Activated CD4-positive, alpha-beta T cell treated with anti-CD3 and anti-CD28 coated beads for 1 hour (primary cell): ENCODE data around the gene MITF.

Experiments
- DNase-seq: peaks from one replicate; pipeline ENCODE4 v3.0.0-alpha.2; 2020

Gene MITF

GRCh38 chr3:69925506-69925905, 186.2 kb downstream of the MITF start:
- DNase-seq = no peak

DNA sequence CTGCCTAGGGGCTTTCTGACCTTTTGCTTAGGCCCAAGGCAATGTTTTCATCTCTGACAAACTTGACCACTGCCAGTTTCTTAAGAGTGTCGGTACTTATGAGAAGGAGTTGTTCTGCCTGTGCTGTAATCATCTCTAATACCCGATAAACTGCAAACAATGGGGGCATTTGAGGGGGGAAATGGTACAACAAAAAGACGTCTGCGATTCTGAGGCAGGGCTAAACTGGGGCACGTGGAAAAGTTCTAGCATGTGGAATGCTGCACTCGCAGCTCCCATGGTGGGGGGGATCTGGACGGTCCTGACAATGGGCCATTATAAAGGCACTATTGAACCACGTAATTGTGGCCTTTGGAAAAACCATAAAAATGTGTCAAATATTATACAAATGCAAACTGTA, 187.1 kb downstream of the MITF start:
- DNase-seq = no peak

- DNase-seq = no peak
These were observed 188.3 kb downstream of the MITF start for GRCh38 chr3:69927571-69927970.

GRCh38 chr3:69929019-69929418, 189.8 kb downstream of the MITF start:
- DNase-seq = no peak

DNA sequence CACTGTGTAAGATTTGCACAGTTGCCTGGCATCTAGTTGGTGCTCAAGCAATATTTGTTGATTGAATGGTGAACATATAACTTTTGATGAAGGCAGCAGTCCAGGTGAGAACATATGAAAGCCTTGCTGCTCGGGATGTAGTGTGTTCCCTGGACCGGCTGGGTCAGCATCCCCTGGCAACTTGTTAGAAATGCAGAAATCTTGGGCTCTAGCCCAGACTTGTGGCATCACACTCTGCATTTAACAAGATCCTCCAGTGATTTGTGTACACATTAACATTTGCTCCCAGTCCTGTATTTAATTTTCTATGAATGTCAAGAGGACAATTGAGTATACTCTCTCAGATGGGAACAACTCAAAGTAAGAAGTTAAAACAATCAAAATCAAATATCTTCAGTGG, 191.3 kb downstream of the MITF start:
- no peak for DNase-seq

DNA sequence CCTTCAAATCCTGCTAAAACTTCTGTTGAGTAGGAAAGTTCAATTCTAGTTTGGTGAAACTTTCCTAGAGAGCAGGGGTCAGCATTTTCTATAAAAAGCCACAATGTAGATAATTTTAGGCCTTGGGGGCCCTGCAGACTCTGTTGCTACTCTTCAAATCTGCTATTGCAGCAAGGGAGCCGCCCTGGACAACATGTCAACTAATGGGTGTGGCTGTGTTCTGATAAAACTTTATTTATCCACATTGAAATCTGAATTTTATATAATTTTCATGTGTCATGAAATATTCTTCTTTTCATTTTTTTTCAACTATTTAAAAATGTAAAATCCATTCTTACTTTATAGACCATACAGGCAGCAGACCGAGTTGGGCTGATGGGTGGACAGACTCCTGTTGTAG, 192.8 kb downstream of the MITF start:
- DNase-seq = no peak

- DNase-seq = no peak
These were observed 193.2 kb downstream of the MITF start for GRCh38 chr3:69932501-69932900.

DNA sequence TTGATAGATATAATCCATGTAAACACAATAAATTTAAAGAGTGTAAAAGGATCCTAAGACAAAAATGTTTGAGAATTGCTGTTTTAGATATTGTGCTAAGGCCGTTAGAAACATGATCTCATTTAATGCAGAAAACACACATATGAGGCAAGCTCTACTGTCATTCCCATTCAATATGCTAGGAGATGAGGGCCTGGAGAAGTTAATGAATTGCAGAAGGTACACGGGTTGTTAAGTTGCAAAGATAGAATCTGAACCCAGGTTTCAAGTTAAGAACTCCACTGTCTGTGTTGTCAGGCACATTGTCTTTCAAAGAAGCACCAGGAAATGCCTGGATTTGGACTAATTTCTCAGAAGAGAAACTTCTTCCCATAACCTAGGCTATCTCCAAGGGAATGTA, 195.1 kb downstream of the MITF start:
- DNase-seq = no peak

DNA sequence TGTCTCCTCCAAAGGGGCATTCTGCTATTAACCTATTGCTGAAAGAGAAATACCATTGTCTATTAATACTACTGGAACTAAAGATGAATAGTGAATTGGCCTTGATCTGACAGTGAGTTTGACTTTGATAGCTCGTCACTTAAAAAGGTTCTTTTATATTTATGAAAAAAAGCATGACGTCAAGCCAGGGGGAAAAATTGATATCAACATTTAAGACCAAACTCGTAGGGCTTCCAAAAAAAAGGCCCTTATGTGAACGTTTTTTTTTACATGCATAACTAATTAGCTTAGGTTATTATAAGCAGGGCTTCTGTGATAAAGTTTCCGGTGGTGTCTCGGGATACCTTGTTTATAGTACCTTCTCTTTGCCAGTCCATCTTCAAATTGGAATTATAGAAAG, 197.0 kb downstream of the MITF start:
- DNase-seq = no peak

DNA sequence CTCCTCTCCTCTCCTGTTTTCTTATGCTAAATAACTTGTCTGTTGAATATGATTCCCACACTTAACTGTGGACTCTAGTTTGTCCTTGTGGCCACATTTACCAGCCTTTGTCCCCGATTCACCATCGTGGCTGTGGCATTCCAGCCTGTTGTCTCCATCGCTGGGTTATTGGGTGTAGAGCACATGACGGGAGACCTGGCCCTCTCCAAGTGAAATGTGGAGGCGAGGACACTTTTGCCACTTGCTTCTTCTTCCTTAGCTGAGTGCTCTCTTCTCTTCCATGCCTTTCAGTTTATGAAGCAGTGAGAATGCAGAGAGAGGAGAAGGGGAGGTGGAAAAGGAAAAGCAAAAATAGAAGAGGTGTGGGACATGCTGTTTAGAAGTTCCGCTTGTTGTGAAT, 198.8 kb downstream of the MITF start:
- DNase-seq = no peak

DNA sequence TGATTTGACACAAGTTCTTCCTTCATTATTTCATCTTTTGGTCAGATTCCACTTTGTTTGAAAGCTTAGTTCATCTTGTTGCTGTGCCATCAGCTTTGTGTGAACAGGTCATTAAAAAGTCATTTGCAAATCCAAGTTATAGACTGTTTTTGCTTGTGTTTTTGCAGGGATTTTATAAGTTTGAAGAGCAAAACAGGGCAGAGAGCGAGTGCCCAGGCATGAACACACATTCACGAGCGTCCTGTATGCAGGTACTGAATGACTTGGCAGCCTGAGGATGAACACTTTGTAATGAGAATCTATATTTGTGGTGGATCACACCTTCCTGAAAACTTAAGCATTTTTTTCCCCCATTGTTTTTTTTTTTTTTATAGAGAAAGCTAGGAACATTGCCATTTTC, 199.7 kb downstream of the MITF start:
- no peak for DNase-seq

DNA sequence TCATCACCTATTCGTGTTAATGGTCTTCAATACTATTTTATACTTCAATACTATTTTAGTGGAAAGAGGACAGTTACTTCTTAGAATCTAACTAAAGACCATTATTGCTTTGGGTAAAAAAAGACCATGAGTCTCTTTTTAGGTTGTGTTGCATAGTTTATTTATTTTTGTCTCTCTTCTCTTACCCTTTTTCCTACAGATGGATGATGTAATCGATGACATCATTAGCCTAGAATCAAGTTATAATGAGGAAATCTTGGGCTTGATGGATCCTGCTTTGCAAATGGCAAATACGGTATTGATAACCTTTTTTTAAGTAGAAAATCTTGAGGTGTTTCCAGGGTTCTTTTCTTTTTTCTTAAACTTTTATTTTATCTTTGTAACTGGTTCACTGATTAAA, 201.8 kb downstream of the MITF start:
- no peak for DNase-seq

DNA sequence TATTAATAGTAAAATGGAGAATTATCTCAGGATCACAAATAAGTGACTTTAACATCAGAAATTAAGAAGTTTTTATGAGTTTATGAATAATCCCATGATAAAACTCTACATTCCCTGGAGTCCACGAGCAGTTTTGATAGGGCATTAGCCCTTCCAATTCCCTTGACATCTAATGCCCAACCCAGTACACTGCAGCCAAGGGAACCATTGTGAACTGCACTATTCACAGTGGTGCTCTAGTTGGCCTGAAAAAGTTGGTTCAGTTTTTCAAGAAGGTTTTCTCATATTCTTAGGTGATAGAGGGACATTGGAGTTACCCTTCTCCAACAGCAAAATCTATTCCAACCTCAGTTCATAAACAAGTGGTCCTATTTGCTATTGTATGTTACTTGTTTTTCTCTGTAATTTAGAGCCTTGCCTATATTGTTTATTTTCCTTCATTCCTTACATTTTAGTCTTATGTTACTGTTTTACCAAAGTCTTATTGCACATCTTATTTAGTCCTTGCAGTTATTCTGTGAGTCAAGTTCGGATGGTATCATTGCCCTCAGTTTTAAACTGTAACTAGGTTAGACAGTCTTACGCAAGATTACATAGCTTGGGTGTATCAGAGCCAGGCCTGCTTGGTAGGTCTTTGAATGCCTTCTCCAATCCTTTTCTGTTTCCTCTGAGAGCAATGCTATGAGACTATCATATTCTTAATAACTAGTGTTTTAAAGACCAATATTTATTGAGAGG, 202.3 kb downstream of the MITF start:
- no peak for DNase-seq

- no peak for DNase-seq
These were observed 205.7 kb downstream of the MITF start for GRCh38 chr3:69944931-69945493.

DNA sequence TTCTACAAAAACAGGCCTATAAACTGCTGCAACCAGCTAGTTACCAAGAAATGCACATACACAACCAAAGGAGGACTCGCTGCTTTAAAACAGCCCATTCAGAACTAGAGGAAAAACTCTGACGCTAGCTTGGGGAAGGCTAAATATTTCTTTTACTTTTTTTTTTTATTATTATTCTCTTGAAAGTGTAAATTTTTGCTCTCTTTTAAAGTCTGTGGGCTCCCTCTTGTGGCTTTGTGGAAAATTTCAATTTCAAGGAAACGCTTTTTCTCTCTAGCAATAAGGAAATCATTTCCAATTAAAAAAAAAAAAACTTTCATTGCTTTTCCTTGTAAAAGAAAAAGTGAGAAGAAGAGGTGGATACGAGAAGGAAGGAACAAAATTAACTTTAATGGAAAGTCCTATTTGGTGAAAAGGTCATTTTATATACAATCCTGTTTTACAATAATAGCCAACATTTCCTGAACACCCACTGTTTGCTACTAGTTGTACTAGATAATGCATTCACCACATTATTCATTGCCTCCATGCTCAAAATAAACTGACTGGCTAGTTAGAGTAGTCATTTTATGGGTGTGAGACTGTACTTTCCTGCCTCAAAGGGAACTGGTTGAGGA, 209.1 kb downstream of the MITF start:
- no peak for DNase-seq

- no peak for DNase-seq
These were observed 212.4 kb downstream of the MITF start for GRCh38 chr3:69951616-69952015.

DNA sequence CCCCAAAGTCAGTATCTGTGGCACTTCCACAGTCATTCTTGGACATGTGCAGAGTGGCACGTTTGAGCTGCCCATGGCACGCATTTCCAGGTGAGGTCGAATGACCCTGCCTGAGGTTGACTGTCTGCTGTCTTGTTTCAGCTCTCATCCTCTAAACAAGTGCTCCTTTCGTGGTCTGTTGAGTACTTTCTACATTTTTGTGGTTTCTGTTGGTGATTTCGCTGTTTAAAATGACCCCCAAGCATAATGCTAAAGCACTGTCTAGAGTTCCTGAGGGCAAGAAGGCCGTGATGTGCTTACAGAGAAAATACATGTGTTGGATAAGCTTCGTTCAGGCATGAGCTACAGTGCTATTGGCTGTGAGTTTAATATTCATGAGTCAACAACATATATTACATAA, 220.3 kb downstream of the MITF start:
- no peak for DNase-seq

- no peak for DNase-seq
These were observed 222.6 kb downstream of the MITF start for GRCh38 chr3:69961706-69962439.

DNA sequence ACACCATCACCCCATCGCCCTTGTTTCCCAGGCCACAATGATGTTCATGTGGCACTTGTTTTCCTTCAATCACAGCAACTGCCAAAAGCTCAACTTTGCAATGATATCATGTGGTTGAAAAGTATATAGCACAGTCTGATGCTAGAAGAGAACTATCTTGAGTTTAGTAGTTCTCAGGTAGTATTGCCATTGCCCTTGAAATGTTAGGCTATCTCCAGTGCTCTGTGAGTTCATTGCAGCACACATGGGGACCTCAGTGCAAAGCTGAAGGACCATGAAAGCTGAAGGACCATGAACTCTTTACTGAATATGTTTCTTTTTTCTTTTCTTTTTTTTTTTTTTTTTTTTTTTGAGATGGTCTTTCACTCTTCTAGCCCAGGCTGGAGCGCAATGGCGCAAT, 224.4 kb downstream of the MITF start:
- no peak for DNase-seq

DNA sequence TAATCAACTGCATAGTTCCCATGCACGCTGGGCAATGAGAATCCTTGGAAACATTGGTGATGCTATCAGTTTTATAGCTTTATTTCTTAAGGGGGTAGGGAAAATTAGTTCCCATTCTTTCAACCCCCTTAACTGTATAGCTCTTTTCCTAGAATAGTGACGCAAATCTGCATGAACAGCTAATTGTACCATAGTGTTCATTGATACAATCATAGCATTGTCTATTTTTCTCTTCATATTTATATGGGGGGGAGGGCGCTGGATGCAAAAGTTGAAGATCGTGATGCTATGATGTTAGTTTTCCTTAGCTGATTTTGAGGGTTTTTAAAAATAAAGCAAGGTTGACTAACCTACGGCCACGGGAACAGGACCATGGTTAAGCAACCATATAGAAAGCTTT, 227.9 kb downstream of the MITF start:
- no peak for DNase-seq

DNA sequence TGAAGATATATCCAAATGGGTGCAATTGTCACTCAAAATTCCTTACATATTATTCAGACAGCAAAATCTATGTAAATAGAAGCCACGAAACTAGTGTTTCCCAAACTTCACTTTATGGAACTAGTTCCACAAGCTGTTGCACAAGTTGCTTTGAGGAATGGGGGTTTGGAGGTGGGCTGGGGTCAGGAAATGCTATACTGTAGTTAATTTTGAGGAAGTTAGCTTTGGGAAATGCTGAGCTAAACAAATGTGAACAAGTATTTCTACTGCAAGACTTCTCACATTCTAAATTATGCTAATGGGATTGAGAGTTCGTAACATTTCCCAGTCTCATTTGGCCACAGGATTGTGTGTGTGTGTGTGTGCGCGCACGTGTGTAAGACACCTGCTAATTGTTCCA, 231.6 kb downstream of the MITF start:
- DNase-seq = no peak

GRCh38 chr3:69972672-69973071, 233.4 kb downstream of the MITF start:
- DNase-seq = no peak

- no peak for DNase-seq
These were observed 236.8 kb downstream of the MITF start for GRCh38 chr3:69976021-69976420.
